GM06990 (cell line): ENCODE data around the gene CAPN7.

Experiments
- DNase-seq: peaks from one replicate; pipeline ENCODE4 v3.0.0-alpha.2; 2011; ENCODE audit not compliant: insufficient read length; ENCODE audit errors: extremely low read depth
- H3K27me3 ChIP-seq: replicated peaks from 2 replicates; pipeline ENCODE4 v1.6.0; 2011; ENCODE audit warnings: low read length; ENCODE audit not compliant: control insufficient read depth, insufficient read depth
- H3K36me3 ChIP-seq: 2 replicates; pipeline ENCODE4 v1.5.1; 2011; ENCODE audit warnings: low read length; ENCODE audit not compliant: control insufficient read depth, insufficient read depth
- H3K4me3 ChIP-seq: replicated peaks from 2 replicates; pipeline ENCODE4 v1.5.1; 2011; ENCODE audit warnings: low read depth, mild to moderate bottlenecking, control low read depth, low read length
- CTCF ChIP-seq: IDR thresholded peaks from 2 replicates; pipeline ENCODE4 v1.5.1; 2011; ENCODE audit warnings: low read length, control low read depth, mild to moderate bottlenecking, inconsistent platforms; ENCODE audit not compliant: insufficient read depth, poor library complexity, severe bottlenecking

Gene CAPN7

DNA sequence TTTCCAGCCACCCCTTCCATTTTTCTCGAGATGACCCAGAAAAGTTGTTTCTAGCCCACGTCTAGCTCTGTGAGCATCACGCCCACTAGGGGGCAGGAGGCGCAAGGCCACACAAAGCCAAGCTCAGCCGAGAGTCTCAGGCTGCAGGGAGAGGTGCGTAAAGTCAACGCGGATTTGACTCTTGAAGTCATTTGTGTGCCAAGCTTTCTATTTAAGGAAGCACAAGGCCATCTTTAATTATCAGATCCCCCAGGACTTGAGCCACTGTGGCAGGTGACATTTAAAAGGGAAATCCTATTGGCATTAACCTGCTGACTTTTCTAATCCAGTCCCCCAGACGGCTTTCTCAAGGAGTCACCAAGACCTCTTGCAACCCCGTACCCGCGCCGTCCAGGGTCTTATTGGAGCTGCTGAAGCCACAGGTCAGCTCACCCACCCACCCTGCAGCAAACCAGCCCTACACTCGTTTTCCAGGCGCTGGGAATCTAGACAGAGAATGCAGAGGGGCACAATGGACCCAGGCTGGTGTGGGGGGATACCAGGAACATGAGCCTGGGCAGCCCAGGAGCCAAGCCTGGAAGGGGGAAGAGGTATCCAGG is 62.1 kb downstream of the CAPN7 start:
- Histone ChIP-seq H3K27me3 (no peaks in the 10 kb centered on the region), H3K36me3 (peaks cover 13% of the 10 kb centered on the region), H3K4me3 (no peak overlapping the region)
- TF ChIP-seq CTCF, result peak; percentile 94
- peak; percentile 48 for DNase-seq

- no peak for TF ChIP-seq CTCF
- peaks cover 13% of the 10 kb centered on the region for H3K36me3 ChIP-seq
- DNase-seq, result peak; percentile 91
- H3K27me3 ChIP-seq, result no peaks in the 10 kb centered on the region
- H3K4me3 ChIP-seq, result no peak overlapping the region
Observed at GRCh38 chr3:15269091-15269989, 63.3 kb downstream of the CAPN7 start.

DNA sequence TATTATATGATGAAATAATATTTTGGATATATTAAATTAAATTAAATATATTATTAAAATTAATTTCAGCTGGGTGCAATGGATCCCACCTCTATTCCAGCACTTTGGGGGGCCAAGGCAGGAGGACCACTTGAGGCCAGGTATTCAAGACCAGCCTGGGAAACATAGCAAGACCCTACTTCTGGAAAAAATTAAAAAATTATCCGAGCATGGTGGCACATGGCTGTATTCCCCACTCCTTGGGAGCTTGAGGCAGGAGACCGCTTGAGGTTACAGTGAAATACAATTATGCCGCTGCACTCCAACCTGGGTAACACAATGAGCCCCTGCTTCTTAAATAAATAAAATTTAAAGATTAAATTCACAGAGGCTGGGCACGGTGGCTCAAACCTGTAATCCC is 65.0 kb downstream of the CAPN7 start:
- Histone ChIP-seq H3K4me3 (no peak overlapping the region), H3K27me3 (no peaks in the 10 kb centered on the region), H3K36me3 (peaks cover 10% of the 10 kb centered on the region)
- DNase-seq, result no peak
- no peak for TF ChIP-seq CTCF

DNA sequence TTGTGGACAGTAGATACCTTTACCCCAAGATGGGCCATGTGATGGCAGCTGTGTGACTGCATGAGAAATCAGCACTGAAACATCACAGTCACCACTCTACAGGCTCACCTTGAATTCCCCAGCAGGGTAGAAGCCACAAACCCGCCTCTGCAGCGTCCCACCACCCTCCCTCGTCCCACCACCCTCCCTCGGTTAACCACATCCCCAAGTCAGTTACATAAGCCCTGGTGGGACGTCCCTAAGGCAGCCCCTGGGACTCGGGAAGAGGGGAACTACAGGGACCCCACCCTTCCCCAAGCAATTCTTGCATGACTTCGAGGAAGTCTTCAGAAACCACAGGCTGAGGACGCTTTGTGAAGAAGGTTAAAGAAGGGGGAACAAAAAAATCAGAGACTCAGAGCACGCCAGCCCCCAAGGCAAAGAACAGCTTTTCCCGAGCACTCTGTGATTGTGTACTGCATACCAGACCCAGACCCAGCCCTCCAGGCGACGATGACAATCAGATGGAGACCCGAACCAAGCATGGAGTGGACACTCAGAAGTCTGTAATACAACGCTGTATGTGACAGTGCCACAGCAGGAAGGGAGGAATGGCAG is 65.8 kb downstream of the CAPN7 start:
- peaks cover 10% of the 10 kb centered on the region for H3K36me3 ChIP-seq
- DNase-seq, result peak; percentile 88
- H3K27me3 ChIP-seq, result no peaks in the 10 kb centered on the region
- H3K4me3 ChIP-seq, result no peak overlapping the region
- TF ChIP-seq CTCF, result no peak

DNA sequence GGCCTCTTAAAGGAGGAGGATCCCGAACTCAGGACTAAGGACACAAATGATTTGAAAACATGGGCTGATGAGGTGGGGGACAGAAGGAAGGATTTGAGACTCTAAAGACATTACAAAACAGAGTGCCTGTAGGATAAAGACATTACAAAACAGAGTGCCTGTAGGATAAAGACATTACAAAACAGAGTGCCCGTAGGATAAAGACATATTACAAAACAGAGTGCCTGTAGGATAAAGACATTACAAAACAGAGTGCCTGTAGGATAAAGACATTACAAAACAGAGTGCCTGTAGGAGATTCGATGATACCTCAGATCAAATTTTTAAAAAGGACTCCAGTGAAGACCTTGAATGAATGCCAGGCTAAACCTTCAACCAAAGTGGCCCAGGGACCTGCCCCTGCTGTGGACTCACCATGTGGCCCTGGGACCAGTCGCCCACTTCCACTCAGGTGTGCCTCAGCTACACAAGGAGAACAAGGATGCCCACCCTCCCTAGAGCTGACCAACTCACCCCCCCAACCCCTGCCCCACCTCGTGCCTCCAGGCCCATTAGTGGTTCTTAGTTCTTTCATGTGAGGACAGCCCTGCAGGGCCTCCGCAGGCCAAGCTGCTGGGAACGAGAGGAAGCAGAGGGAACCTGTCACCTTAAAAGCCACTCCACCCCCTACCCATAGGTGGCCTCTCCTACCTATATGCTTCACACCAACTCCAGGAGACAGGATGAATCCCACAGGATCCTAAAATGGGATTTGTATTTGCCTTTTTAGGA is 66.6 kb downstream of the CAPN7 start:
- peaks cover 4% of the 10 kb centered on the region for H3K36me3 ChIP-seq
- H3K27me3 ChIP-seq, result no peaks in the 10 kb centered on the region
- no peak for TF ChIP-seq CTCF
- no peak overlapping the region for H3K4me3 ChIP-seq
- DNase-seq, result no peak
